Endothelial cell of umbilical vein (primary cell): ENCODE data around the gene CDC42. TPM values are rescaled to one million over a fixed set of nuclear protein-coding genes. Genes with fewer than 3 reads are reported as not detected.

Source experiments
- BruUV-seq: library from RNA; stranded (reverse); fragments of 400-500 nt; replicated peaks from 2 replicates; lab custom pipeline; 2021; lab: Mats Ljungman, UMichigan
- CTCF ChIA-PET: fragments of 300-600, 350-600 bp; sonication (Branson Sonifier 250); formaldehyde crosslinking; loops from one replicate; lab custom pipeline; 2021; ENCODE audit warnings: antibody characterized with exemption, inconsistent platforms; lab: Charles Lee
- POLR2A ChIA-PET: fragments of 300-600, 350-600 bp; sonication (Branson Sonifier 250); formaldehyde crosslinking; loops from one replicate; lab custom pipeline; 2021; ENCODE audit warnings: antibody characterized with exemption, inconsistent platforms; lab: Charles Lee
- DNase-seq: peaks from one replicate; pipeline ENCODE4 v3.0.0-alpha.2; 2011; ENCODE audit warnings: low read depth, low spot score
- FAIRE-seq: peaks from 2 replicates; lab custom pipeline; 2011; peaks lifted over from hg19 to GRCh38; lab: Jason Lieb, UNC
- H2AFZ ChIP-seq: 2 replicates; pipeline ENCODE4 v1.6.0; 2012; ENCODE audit warnings: low read depth, low read length, control low read depth, inconsistent platforms
- H3K27ac ChIP-seq: 2 replicates; pipeline ENCODE4 v1.5.1; 2011; ENCODE audit warnings: low read depth, mild to moderate bottlenecking, control low read depth, low read length, moderate library complexity; ENCODE audit not compliant: insufficient read depth
- H3K27me3 ChIP-seq, 2 experiments: 2 replicates each; pipeline versions ENCODE4 v1.6.0 to v1.6.1; 2011; ENCODE audit warnings: low read length in 2 of 2, mixed read lengths in 1 of 2; ENCODE audit not compliant: control insufficient read depth in 2 of 2, insufficient read depth in 2 of 2
- H3K36me3 ChIP-seq, 2 experiments: 2 replicates in 1 of 2; 3 replicates in 1 of 2; pipeline ENCODE4 v1.5.1; 2011; ENCODE audit warnings: low read length in 2 of 2, mild to moderate bottlenecking in 1 of 2, moderate library complexity in 1 of 2; ENCODE audit not compliant: control insufficient read depth in 2 of 2, insufficient read depth in 2 of 2; ENCODE audit errors: extremely low read depth in 1 of 2
- H3K4me1 ChIP-seq: 3 replicates; pipeline ENCODE4 v1.5.1; 2011; ENCODE audit warnings: mild to moderate bottlenecking, low read length; ENCODE audit not compliant: control insufficient read depth, insufficient read depth; ENCODE audit errors: extremely low read depth
- H3K4me2 ChIP-seq: 2 replicates; pipeline ENCODE4 v1.6.1; 2011; ENCODE audit warnings: low read length, control low read depth, mixed read lengths; ENCODE audit not compliant: insufficient read depth
- H3K4me3 ChIP-seq, 3 experiments: fragments of 200-600 bp in 1 of 3; sonication (generic), shearing (Covaris generic) in 1 of 3; replicated peaks in 1 of 3; 2 replicates each; pipeline ENCODE4 v1.5.1; 2011 to 2016; ENCODE audit warnings: control low read depth in 3 of 3, low read length in 3 of 3, mild to moderate bottlenecking in 2 of 3, inconsistent platforms in 1 of 3, low read depth in 1 of 3, moderate library complexity in 1 of 3; ENCODE audit not compliant: insufficient read depth in 1 of 3
- H3K79me2 ChIP-seq: 2 replicates; pipeline ENCODE4 v1.6.0; 2012; ENCODE audit warnings: low read length, inconsistent platforms; ENCODE audit not compliant: control insufficient read depth, insufficient read depth
- H3K9ac ChIP-seq: replicated peaks from 2 replicates; pipeline ENCODE3; 2011; ENCODE audit warnings: low read length, control low read depth; ENCODE audit not compliant: insufficient read depth; ENCODE audit errors: extremely low read depth
- H3K9me1 ChIP-seq: replicated peaks from 3 replicates; pipeline ENCODE4 v1.6.0; 2011; ENCODE audit warnings: mild to moderate bottlenecking, low read length; ENCODE audit not compliant: control insufficient read depth, insufficient read depth; ENCODE audit errors: extremely low read depth
- H3K9me3 ChIP-seq: replicated peaks from 2 replicates; pipeline ENCODE4 v1.5.1; 2012; ENCODE audit warnings: low read length, inconsistent platforms; ENCODE audit not compliant: control insufficient read depth, insufficient read depth
- H4K20me1 ChIP-seq: replicated peaks from 2 replicates; pipeline ENCODE3; 2011; ENCODE audit warnings: mild to moderate bottlenecking, low read length; ENCODE audit not compliant: control insufficient read depth, insufficient read depth; ENCODE audit errors: extremely low read depth
- CTCF ChIP-seq, 2 donors: IDR thresholded peaks; 1 replicate in 1 of 2; 2 replicates in 1 of 2; pipeline ENCODE4 v1.5.1; 2011; ENCODE audit warnings: low read length in 2 of 2, mild to moderate bottlenecking in 2 of 2, moderate library complexity in 2 of 2, control low read depth in 1 of 2, inconsistent platforms in 1 of 2, low read depth in 1 of 2; ENCODE audit not compliant: insufficient read depth in 1 of 2; ENCODE audit errors: extremely low read depth in 1 of 2
- EZH2 ChIP-seq: IDR thresholded peaks from 2 replicates; pipeline ENCODE4 v1.6.1; 2012; ENCODE audit warnings: borderline replicate concordance, low read depth, mild to moderate bottlenecking, moderate library complexity, low read length, inconsistent platforms; ENCODE audit not compliant: severe bottlenecking
- FOS ChIP-seq: IDR thresholded peaks from 2 replicates; pipeline ENCODE4 v1.6.1; 2011; ENCODE audit warnings: mild to moderate bottlenecking, low read length, moderate library complexity, borderline replicate concordance; ENCODE audit not compliant: insufficient read depth
- GATA2 ChIP-seq: IDR thresholded peaks from 2 replicates; pipeline ENCODE4 v1.7.0; 2011; ENCODE audit warnings: low read depth, mild to moderate bottlenecking, moderate library complexity, mixed read lengths, low read length; ENCODE audit not compliant: insufficient read length, insufficient read depth
- JUN ChIP-seq: IDR thresholded peaks from 2 replicates; pipeline ENCODE4 v1.6.1; 2011; ENCODE audit warnings: borderline replicate concordance, low read depth; ENCODE audit not compliant: insufficient read length, insufficient read depth
- MAX ChIP-seq: IDR thresholded peaks from 2 replicates; pipeline ENCODE4 v1.6.1; 2011; ENCODE audit not compliant: insufficient read depth, insufficient read length
- MYC ChIP-seq: IDR thresholded peaks from one replicate; pipeline ENCODE4 v1.6.1; 2011; ENCODE audit warnings: mild to moderate bottlenecking, low read depth, low read length
- POLR2A ChIP-seq: IDR thresholded peaks from 2 replicates; pipeline ENCODE4 v1.6.1; 2012; ENCODE audit warnings: low read depth, mild to moderate bottlenecking, control low read depth, low read length
- POLR2AphosphoS5 ChIP-seq: IDR thresholded peaks from 2 replicates; pipeline ENCODE4 v1.6.1; 2012; ENCODE audit warnings: low read depth, mild to moderate bottlenecking, control low read depth, low read length, moderate library complexity; ENCODE audit not compliant: insufficient read depth
- dilution Hi-C: fragments of 300-500 bp; cut with MboI; formaldehyde crosslinking; loops from one replicate; pipeline ENCODE4 v1.15.0; 2019; ENCODE audit warnings: low sequenced_read_pairs; ENCODE audit not compliant: extremely low pct_ligation_motif_present
- intact Hi-C: fragments of 100-400 bp; cut with micrococcal nuclease; formaldehyde crosslinking; loops from one replicate; pipeline ENCODE4 v1.10.0; 2022
- polyA plus RNA-seq, 4 experiments: library from polyadenylated mRNA; depleted of rRNA in 3 of 4; stranded (reverse) in 3 of 4; unstranded in 1 of 4; fragments of >200 nt; gene quantifications; 2 replicates each; pipeline versions ENCODE4 v1.2.1 to v1.2.3, GENCODE V29; 2011 to 2012; ENCODE audit warnings: missing spikeins in 1 of 4
- total RNA-seq: library from RNA; stranded (reverse); gene quantifications from 2 replicates; pipeline ENCODE4 v1.2.3, GENCODE V29; 2021

CDC42 gene
- total and polyA plus RNA-seq, 2 donors (not counting 3 experiments of a cell fraction or from before 2014, with no cell fraction given): 199 to 381 TPM

- peaks cover 46% of the 10 kb centered on the region for H4K20me1 ChIP-seq
- H3K4me1 ChIP-seq: no peaks in the 10 kb centered on the region
- intact Hi-C loops: no loop called here
- no peak overlapping the region for H3K27ac ChIP-seq
- no peaks in the 10 kb centered on the region for H3K9me3 ChIP-seq
- ChIA-PET POLR2A (no interaction called here), CTCF (no interaction called here)
- no TSS peak for BruUV-seq
- dilution Hi-C loops: no loop called here
- H3K9me1 ChIP-seq: no peaks in the 10 kb centered on the region
- H2AFZ ChIP-seq: no peak overlapping the region
- H3K27me3 ChIP-seq: no peaks in the 10 kb centered on the region
- FAIRE-seq: no peak
- TF ChIP-seq GATA2 (no peak), EZH2 (no peak), POLR2AphosphoS5 (no peak), MYC (no peak), FOS (no peak), JUN (no peak), CTCF (IDR thresholded peaks at IDR 0.05; ENCODE audit: extremely low read depth in 1 of 2, insufficient read depth in 1 of 2, low read depth in 1 of 2, low read length in 2 of 2) (no peak), MAX (no peak), POLR2A (no peak)
- H3K4me3 ChIP-seq: no peak overlapping the region
- no peak overlapping the region for H3K9ac ChIP-seq
- peaks cover 2 to 7% of the 10 kb centered on the region in 2 experiments for H3K36me3 ChIP-seq
- DNase-seq: no peak
- peaks cover 100% of the 10 kb centered on the region for H3K79me2 ChIP-seq
- H3K4me2 ChIP-seq: no peak overlapping the region
Measured at GRCh38 chr1:22064751-22065402, 12.4 kb downstream of the CDC42 start.
